NCI-H526 treated with DMSO at 0.1 percent for 48 hours (cell line): ENCODE data around the gene TOMM20.

ENCODE experiments used
- DNase-seq: peaks from one replicate; lab custom pipeline; 2025; lab: John Stamatoyannopoulos, UW

Gene TOMM20

GRCh38 chr1:235134171-235134570 is 5.5 kb upstream of the TOMM20 start:
- no peak for DNase-seq

GRCh38 chr1:235133086-235133485 is 4.4 kb upstream of the TOMM20 start:
- no peak for DNase-seq

- DNase-seq: no peak
Measured at GRCh38 chr1:235131961-235132360, 3.3 kb upstream of the TOMM20 start.

GRCh38 chr1:235130766-235131270 is 2.2 kb upstream of the TOMM20 start:
- no peak for DNase-seq

GRCh38 chr1:235129774-235130570 is 1.3 kb upstream of the TOMM20 start:
- DNase-seq: no peak

- DNase-seq: no peak
Measured at GRCh38 chr1:235127732-235128455, 743 bp downstream of the TOMM20 start.

- DNase-seq: peak; percentile 1
Measured at GRCh38 chr1:235127203-235127602, 1.4 kb downstream of the TOMM20 start.

GRCh38 chr1:235124665-235125064 is 4.0 kb downstream of the TOMM20 start:
- no peak for DNase-seq

GRCh38 chr1:235124111-235124510 is 4.5 kb downstream of the TOMM20 start:
- no peak for DNase-seq

GRCh38 chr1:235122348-235122747 is 6.3 kb downstream of the TOMM20 start:
- DNase-seq: no peak

- no peak for DNase-seq
Measured at GRCh38 chr1:235113183-235113917, 15.3 kb downstream of the TOMM20 start.

- no peak for DNase-seq
Measured at GRCh38 chr1:235112297-235113182, 16.1 kb downstream of the TOMM20 start.

- no peak for DNase-seq
Measured at GRCh38 chr1:235111107-235111506, 17.5 kb downstream of the TOMM20 start.

GRCh38 chr1:235108876-235109275 is 19.8 kb downstream of the TOMM20 start:
- no peak for DNase-seq

GRCh38 chr1:235108185-235108593 is 20.4 kb downstream of the TOMM20 start:
- DNase-seq: no peak

GRCh38 chr1:235107368-235108184 is 21.1 kb downstream of the TOMM20 start:
- DNase-seq: no peak

GRCh38 chr1:235106457-235106856 is 22.2 kb downstream of the TOMM20 start:
- DNase-seq: no peak

- DNase-seq: no peak
Measured at GRCh38 chr1:235105051-235106043, 23.3 kb downstream of the TOMM20 start.

- DNase-seq: no peak
Measured at GRCh38 chr1:235102993-235103411, 25.6 kb downstream of the TOMM20 start.
